Measurements from ENCODE around the gene MYT1. TPM values are rescaled to one million over a fixed set of nuclear protein-coding genes. Genes with fewer than 3 reads are reported as not detected.
"Not testable (repeated sequence)": the region's sequence is repeated elsewhere in the genome, so short reads cannot be mapped to it uniquely, and the experiment has no call there.

Gene MYT1
- total RNA-seq, 1 donor from 2014 or later, result not detected

GRCh38 chr20:64278317-64278681 lies 114.0 kb downstream of the MYT1 start:
- DNase-seq (ENCODE audit: low spot score), result no peak
- intact Hi-C loops (cut with DNase I), result no loop called here

GRCh38 chr20:64279826-64280459 lies 115.7 kb downstream of the MYT1 start:
- no peak for DNase-seq (ENCODE audit: low spot score)
- intact Hi-C loops (cut with DNase I), result no loop called here

GRCh38 chr20:64280460-64280843 lies 116.2 kb downstream of the MYT1 start:
- no peak for DNase-seq (ENCODE audit: low spot score)
- intact Hi-C loops (cut with DNase I), result no loop called here

GRCh38 chr20:64283646-64284045 lies 119.4 kb downstream of the MYT1 start:
- DNase-seq (ENCODE audit: low spot score), result no peak
- intact Hi-C loops (cut with DNase I), result no loop called here

- intact Hi-C loops (cut with DNase I), result not testable (repeated sequence)
- DNase-seq (ENCODE audit: low spot score), result peak; percentile 84
Measured at GRCh38 chr20:64285579-64286446, 121.6 kb downstream of the MYT1 start.

- DNase-seq (ENCODE audit: low spot score); intact Hi-C loops (cut with DNase I): not testable (repeated sequence)
Measured at GRCh38 chr20:64286447-64287263, 122.4 kb downstream of the MYT1 start.

- intact Hi-C loops (cut with DNase I); DNase-seq (ENCODE audit: low spot score): not testable (repeated sequence)
Measured at GRCh38 chr20:64287264-64287590, 123.0 kb downstream of the MYT1 start.

Other genes starting within 250 kb of the MYT1 start
- 43.2 TPM for gene UCKL1, start 208.0 kb upstream of the MYT1 start, total RNA-seq
- 12.8 TPM for gene ZNF512B, start 194.5 kb upstream of the MYT1 start, total RNA-seq
- gene SAMD10, start 184.8 kb upstream of the MYT1 start, total RNA-seq, result 4.0 TPM
- 47.5 TPM for gene PRPF6, start 183.3 kb upstream of the MYT1 start, total RNA-seq
- gene C20orf204, start 128.3 kb upstream of the MYT1 start, total RNA-seq, result 0.86 TPM
- gene SOX18, start 114.8 kb upstream of the MYT1 start, total RNA-seq, result 67.0 TPM
- gene TCEA2, start 101.3 kb upstream of the MYT1 start, total RNA-seq, result 66.0 TPM
- gene RGS19, start 84.9 kb upstream of the MYT1 start, total RNA-seq, result 3.1 TPM
- gene OPRL1, start 84.4 kb upstream of the MYT1 start, total RNA-seq, result 0.48 TPM
- not detected for gene LKAAEAR1, start 80.1 kb upstream of the MYT1 start, total RNA-seq
- gene NPBWR2, start 56.9 kb upstream of the MYT1 start, total RNA-seq, result not detected
- gene PCMTD2, start 91.3 kb downstream of the MYT1 start, total RNA-seq, result 46.9 TPM